GM19351 (cell line): ENCODE measurements around the gene GRAMD1B.
"Not testable (repeated sequence)": the region's sequence is repeated elsewhere in the genome, so short reads cannot be mapped to it uniquely, and the experiment has no call there.

Experiments
- ATAC-seq: cut with Tn5 transposase; IDR thresholded peaks from one replicate; pipeline ENCODE4 v1.9.1; 2021; ENCODE audit warnings: mild to moderate bottlenecking, moderate library complexity; ENCODE audit not compliant: unreplicated experiment

The GRAMD1B gene

GRCh38 chr11:123505546-123506299 is 75.7 kb downstream of the GRAMD1B start:
- ATAC-seq, result peak; percentile 59

GRCh38 chr11:123507043-123507442 is 77.0 kb downstream of the GRAMD1B start:
- no peak for ATAC-seq

- no peak for ATAC-seq
Observed at GRCh38 chr11:123509737-123510578, 79.9 kb downstream of the GRAMD1B start.

- ATAC-seq, result no peak
Observed at GRCh38 chr11:123510579-123510905, 80.5 kb downstream of the GRAMD1B start.

GRCh38 chr11:123511037-123511870 is 81.2 kb downstream of the GRAMD1B start:
- ATAC-seq, result peak; percentile 95

GRCh38 chr11:123513309-123513708 is 83.2 kb downstream of the GRAMD1B start:
- not testable (repeated sequence) for ATAC-seq

- ATAC-seq, result no peak
Observed at GRCh38 chr11:123516238-123516637, 86.2 kb downstream of the GRAMD1B start.

GRCh38 chr11:123517559-123518364 is 87.7 kb downstream of the GRAMD1B start:
- peak; percentile 56 for ATAC-seq

- ATAC-seq, result peak; percentile 48
Observed at GRCh38 chr11:123518496-123519054, 88.5 kb downstream of the GRAMD1B start.

- no peak for ATAC-seq
Observed at GRCh38 chr11:123519055-123519796, 89.2 kb downstream of the GRAMD1B start.

- no peak for ATAC-seq
Observed at GRCh38 chr11:123519797-123520193, 89.7 kb downstream of the GRAMD1B start.

- not testable (repeated sequence) for ATAC-seq
Observed at GRCh38 chr11:123520476-123520875, 90.4 kb downstream of the GRAMD1B start.

- no peak for ATAC-seq
Observed at GRCh38 chr11:123521001-123521400, 90.9 kb downstream of the GRAMD1B start.

- no peak for ATAC-seq
Observed at GRCh38 chr11:123521930-123522329, 91.9 kb downstream of the GRAMD1B start.

- ATAC-seq, result no peak
Observed at GRCh38 chr11:123523539-123523938, 93.5 kb downstream of the GRAMD1B start.

GRCh38 chr11:123525097-123525496 is 95.0 kb downstream of the GRAMD1B start:
- no peak for ATAC-seq

GRCh38 chr11:123525511-123525918 is 95.4 kb downstream of the GRAMD1B start:
- ATAC-seq, result no peak

GRCh38 chr11:123526027-123526805 is 96.1 kb downstream of the GRAMD1B start:
- ATAC-seq, result no peak

- ATAC-seq, result no peak
Observed at GRCh38 chr11:123526918-123527317, 96.8 kb downstream of the GRAMD1B start.
